ENCODE results near the gene SLC16A5.
"Not testable (repeated sequence)": the region's sequence is repeated elsewhere in the genome, so short reads cannot be mapped to it uniquely, and the experiment has no call there.

SLC16A5 gene

GRCh38 chr17:75111777-75112335 is 24.1 kb downstream of the SLC16A5 start:
- DNase-seq (ENCODE audit: low spot score): no peak

DNA sequence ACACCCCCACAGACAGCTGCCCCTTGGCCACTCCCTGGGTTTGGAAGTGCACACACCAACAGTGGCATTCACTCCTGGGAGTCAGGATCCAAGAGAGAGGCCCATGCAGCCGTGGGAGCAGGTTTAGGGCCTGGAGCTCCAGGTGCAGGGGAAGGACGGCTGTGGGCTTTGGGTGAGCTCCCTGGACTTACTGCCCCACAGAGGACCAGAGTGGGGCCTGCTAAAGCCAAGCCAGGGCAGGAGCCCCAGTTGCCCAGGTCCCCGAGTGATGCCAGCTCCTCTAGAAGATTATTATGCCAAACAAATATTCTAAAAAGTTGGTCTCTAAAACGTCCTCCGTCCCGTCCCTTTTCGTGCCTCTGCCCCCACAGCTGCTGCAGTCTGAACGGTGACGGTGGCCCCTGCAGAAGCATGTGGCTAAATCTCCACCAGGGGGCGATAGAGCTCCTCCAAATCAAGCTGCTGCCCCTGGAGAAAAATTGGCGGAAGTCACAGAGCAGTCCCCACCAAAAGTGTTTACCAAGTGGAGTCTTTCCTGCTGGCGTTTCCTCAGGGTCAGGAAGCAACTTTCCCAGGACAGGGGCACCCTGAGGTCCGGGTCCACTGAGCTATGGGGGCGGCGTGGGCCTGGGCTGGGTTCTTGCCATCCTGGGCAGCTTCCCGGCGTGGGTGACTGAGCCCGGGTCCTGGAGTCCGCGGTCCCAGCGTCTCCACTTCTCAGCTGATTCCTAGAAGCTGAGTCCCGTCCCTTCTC is 26.2 kb downstream of the SLC16A5 start:
- peak; percentile 89 for DNase-seq (ENCODE audit: low spot score)

- no peak for DNase-seq (ENCODE audit: low spot score)
These were observed 27.0 kb downstream of the SLC16A5 start for GRCh38 chr17:75114552-75115314.

- no peak for DNase-seq (ENCODE audit: low spot score)
These were observed 27.8 kb downstream of the SLC16A5 start for GRCh38 chr17:75115555-75115954.

DNA sequence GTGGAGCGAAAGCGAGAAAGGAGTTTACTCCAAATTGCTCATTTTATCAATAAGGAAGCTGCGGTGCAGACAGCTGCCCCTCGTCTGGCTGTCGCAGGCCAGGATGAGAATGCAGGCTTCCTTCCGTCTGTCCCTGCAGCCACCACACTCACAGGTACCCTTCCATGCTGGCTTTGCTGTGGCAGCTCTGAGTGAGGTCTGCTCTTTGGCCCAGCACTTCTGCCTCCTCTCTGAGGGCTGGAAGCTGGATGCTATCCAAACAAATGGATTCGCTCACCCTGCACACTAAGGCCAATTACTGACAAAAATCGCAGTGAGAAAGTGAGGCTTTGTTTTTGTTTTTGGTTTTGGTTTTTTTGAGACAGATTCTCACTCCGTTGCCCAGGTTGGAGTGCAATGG is 29.0 kb downstream of the SLC16A5 start:
- DNase-seq (ENCODE audit: low spot score): no peak

GRCh38 chr17:75118307-75118706 is 30.6 kb downstream of the SLC16A5 start:
- no peak for DNase-seq (ENCODE audit: low spot score)

GRCh38 chr17:75124041-75124818 is 36.5 kb downstream of the SLC16A5 start:
- no peak for DNase-seq (ENCODE audit: low spot score)

DNA sequence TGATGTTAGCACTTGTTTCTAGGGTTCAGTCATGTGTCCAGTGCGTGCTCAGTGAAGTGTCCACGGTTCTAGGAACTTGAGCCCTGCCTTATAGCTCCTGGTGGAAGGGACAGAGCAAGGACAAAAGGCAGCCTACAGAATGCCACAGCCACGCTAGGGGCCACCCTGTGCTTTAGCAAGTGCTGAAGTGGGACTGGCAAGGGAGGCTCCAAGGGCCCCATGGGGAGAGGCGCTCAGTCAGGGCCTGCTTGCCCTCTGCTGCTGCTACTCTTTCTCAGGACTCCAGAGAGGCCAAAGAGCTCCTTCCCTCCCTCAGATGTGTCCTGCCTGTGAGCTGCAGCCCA is 37.0 kb downstream of the SLC16A5 start:
- DNase-seq (ENCODE audit: low spot score): no peak

DNA sequence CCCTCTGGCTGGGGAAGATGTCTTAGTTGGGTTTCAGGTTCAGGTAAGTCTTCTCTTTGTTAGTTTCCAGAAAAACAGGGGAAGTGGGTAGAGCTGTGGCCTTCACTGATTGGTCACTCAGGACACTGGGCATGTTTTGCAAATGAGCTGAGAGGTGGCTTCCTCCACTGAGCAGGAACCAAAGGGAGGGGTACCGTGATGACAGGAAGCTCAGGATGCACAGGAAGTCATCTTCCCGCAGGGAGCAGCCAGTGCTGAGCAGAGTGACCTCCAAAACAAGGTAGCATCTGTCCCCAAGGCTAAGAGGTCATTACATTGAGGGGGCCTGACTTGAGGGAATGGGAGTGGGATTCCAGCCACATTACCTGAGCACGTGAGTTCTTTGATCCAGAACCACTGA is 38.2 kb downstream of the SLC16A5 start:
- no peak for DNase-seq (ENCODE audit: low spot score)

DNA sequence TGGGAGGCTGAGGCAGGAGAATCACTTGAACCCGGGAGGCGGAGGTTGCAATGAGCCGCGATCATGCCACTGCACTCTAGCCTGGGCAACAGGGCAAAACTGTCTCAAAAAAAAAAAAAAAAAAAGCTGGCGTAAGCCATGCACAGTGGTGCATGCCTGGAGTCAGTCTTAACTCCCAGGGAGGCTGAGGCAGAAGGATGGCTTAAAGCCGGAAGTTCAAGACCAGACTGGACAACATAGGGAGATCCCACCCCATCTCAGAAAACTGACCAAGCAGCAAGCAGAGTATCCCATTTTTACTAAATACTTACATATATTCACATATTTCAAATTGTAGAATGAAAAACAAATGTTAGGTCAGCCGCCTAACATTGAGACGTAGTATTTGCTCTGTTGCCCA is 39.2 kb downstream of the SLC16A5 start:
- no peak for DNase-seq (ENCODE audit: low spot score)

- DNase-seq (ENCODE audit: low spot score): not testable (repeated sequence)
These were observed 40.2 kb downstream of the SLC16A5 start for GRCh38 chr17:75127936-75128335.

DNA sequence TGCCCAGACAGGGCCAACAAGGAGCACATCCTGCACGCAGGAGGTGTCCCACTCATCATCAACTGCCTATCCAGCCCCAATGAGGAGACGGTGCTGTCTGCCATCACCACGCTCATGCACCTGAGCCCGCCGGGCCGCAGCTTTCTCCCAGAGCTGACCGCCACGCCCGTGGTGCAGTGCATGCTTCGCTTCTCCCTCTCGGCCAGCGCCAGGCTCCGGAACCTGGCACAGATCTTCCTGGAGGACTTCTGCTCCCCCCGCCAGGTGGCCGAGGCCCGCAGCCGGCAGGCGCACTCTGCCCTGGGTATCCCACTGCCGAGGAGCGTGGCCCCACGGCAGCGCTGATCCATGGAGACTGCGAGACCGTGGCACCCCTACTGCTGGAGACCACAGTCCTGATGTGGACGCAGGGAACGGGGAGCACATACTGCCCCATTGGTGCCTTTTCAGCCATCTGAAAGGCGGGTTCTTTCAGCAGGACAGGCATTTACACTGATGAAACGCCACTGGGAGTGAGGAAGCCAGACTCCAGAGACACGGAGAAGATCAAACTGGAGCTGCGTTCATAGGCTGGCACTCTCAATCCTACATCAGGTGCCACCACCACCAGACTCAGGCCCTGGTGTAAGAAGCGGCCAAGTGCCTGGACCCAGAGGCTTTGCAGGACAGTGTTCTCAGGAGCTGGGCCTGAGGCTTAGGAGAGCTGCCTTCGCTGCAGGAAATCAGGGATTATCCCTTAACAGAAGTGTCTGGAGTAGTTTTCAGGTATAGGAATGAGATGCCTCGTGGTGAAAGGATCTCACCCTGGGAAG is 41.1 kb downstream of the SLC16A5 start:
- DNase-seq (ENCODE audit: low spot score): no peak

GRCh38 chr17:75129576-75129975 is 41.8 kb downstream of the SLC16A5 start:
- no peak for DNase-seq (ENCODE audit: low spot score)

GRCh38 chr17:75130059-75130631 is 42.4 kb downstream of the SLC16A5 start:
- no peak for DNase-seq (ENCODE audit: low spot score)

DNA sequence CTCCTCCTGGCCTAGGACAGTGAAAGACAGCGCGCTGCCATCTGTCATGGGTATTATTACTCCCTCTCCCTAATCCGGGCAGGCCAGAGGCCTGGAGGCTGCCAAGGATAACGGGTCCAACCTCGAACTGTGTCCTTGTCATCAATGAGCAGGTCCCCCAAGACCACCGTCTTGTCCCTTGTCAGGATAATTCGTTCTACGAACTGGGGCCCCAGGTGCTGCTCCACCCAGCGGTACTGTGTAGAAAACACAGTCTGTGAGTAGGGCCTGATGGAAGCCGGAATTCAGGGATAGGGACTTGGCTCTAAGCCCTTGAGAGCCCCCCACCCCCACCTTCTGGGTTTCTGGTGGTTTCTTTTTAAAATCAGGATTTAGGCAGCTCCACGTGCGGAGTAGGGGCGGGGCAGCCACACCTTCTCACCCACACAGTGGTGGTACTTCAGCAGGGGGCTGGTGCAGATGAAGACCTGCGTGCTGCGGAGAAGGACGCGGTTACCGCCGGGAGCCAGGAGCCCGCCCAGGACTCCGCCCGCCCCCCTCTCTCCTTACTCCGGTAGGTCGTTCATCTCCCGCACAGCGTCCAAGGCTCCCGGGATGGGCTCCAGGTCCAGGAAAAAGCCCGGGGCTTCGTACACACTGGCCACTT is 43.0 kb downstream of the SLC16A5 start:
- DNase-seq (ENCODE audit: low spot score): peak; percentile 80

- peak; percentile 91 for DNase-seq (ENCODE audit: low spot score)
These were observed 43.7 kb downstream of the SLC16A5 start, which contains the start of gene NT5C for GRCh38 chr17:75131278-75132017. Gene NT5C (minus strand): TSS chr17:75131742. CDS start chr17:75131707, 35 bp downstream.

- not testable (repeated sequence) for DNase-seq (ENCODE audit: low spot score)
These were observed 44.6 kb downstream of the SLC16A5 start for GRCh38 chr17:75132018-75133000.

DNA sequence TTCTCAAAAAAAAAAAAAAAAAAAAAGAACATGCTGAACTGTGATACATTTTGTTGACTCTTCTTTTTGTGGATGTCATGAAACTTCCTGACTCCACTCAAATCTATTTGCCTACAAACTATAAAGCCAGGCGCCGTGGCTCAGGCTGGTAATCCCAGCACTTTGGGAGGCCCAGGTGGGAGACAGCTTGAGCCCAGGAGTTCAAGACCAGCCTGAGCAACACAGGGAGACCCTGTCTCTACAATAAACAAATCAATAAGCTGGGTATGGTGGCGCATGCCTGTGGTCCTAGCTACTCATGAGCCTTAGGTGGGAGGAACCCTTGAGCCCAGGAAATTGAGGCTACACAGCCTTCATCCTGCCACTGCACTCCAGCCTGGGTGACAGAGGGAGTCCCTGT is 45.2 kb downstream of the SLC16A5 start:
- DNase-seq (ENCODE audit: low spot score): no peak
